GM19438 (cell line): ENCODE measurements around the gene LRRTM3.

Source experiments
- ATAC-seq: cut with Tn5 transposase; IDR thresholded peaks from one replicate; pipeline ENCODE4 v1.9.1; 2021; ENCODE audit warnings: low read depth; ENCODE audit not compliant: unreplicated experiment

The LRRTM3 gene

GRCh38 chr10:67107670-67108069, 181.8 kb downstream of the LRRTM3 start:
- ATAC-seq, result no peak

- no peak for ATAC-seq
Observed at GRCh38 chr10:67110286-67110685, 184.4 kb downstream of the LRRTM3 start.

GRCh38 chr10:67112765-67113164, 186.9 kb downstream of the LRRTM3 start:
- no peak for ATAC-seq

- no peak for ATAC-seq
Observed at GRCh38 chr10:67114945-67115344, 189.1 kb downstream of the LRRTM3 start.

- ATAC-seq, result no peak
Observed at GRCh38 chr10:67115972-67116371, 190.1 kb downstream of the LRRTM3 start.

GRCh38 chr10:67119651-67120050, 193.8 kb downstream of the LRRTM3 start:
- no peak for ATAC-seq

- no peak for ATAC-seq
Observed at GRCh38 chr10:67127441-67127840, 201.6 kb downstream of the LRRTM3 start.

GRCh38 chr10:67140641-67141040, 214.8 kb downstream of the LRRTM3 start:
- ATAC-seq, result no peak

GRCh38 chr10:67141300-67141699, 215.5 kb downstream of the LRRTM3 start:
- no peak for ATAC-seq

GRCh38 chr10:67144530-67144929, 218.7 kb downstream of the LRRTM3 start:
- no peak for ATAC-seq
